ENCODE data around the gene PKN2. TPM values are rescaled to one million over a fixed set of nuclear protein-coding genes. Genes with fewer than 3 reads are reported as not detected.
"Not testable (repeated sequence)": the region's sequence is repeated elsewhere in the genome, so short reads cannot be mapped to it uniquely, and the experiment has no call there.

The PKN2 gene
- total RNA-seq, 1 donor from 2014 or later: 7.3 TPM

DNA sequence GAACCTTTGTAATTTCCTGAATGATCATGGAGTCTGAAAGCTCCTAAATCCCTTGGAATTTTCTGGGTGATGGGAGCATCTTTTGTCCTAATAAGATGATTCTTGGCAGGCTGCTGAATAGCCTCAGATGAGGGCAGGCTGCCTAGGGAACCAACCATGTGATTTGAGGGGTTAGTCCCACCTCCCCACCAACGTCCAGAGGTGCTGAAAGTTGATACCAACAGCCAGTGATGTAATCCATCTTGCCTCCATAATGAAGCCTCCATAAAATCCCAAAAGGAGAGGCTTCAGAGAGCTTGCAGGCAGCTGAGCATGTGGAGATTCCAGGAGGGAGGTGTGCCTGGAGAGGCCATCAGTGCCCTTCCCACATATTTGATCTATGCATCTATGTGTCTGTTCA, 163.6 kb downstream of the PKN2 start:
- TF ChIP-seq, protein P1, sequence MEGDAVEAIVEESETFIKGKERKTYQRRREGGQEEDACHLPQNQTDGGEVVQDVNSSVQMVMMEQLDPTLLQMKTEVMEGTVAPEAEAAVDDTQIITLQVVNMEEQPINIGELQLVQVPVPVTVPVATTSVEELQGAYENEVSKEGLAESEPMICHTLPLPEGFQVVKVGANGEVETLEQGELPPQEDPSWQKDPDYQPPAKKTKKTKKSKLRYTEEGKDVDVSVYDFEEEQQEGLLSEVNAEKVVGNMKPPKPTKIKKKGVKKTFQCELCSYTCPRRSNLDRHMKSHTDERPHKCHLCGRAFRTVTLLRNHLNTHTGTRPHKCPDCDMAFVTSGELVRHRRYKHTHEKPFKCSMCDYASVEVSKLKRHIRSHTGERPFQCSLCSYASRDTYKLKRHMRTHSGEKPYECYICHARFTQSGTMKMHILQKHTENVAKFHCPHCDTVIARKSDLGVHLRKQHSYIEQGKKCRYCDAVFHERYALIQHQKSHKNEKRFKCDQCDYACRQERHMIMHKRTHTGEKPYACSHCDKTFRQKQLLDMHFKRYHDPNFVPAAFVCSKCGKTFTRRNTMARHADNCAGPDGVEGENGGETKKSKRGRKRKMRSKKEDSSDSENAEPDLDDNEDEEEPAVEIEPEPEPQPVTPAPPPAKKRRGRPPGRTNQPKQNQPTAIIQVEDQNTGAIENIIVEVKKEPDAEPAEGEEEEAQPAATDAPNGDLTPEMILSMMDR (IDR thresholded peaks at IDR 0.05): no peak

GRCh38 chr1:88851303-88852063, 167.4 kb downstream of the PKN2 start:
- H3K4me3 ChIP-seq: no peak overlapping the region
- DNase-seq (ENCODE audit: low spot score in 2 of 2): no peak
- intact Hi-C loops (cut with DNase I): no loop called here
- H3K27ac ChIP-seq: no peak overlapping the region
- H3K36me3 ChIP-seq: peaks cover 34 to 56% of the 10 kb centered on the region in 2 donors
- TF ChIP-seq, protein P1 (IDR thresholded peaks at IDR 0.05): no peak
- no peaks in the 10 kb centered on the region for H3K4me1 ChIP-seq
- H3K27me3 ChIP-seq: no peaks in the 10 kb centered on the region
- H3K9me3 ChIP-seq: no peaks in the 10 kb centered on the region

More for the DNA sequence above, 163.6 kb downstream of the PKN2 start:
- intact Hi-C loops (cut with DNase I): no loop called here
- no peak overlapping the region for H3K4me3 ChIP-seq
- no peaks in the 10 kb centered on the region for H3K4me1 ChIP-seq
- no peaks in the 10 kb centered on the region for H3K27me3 ChIP-seq
- H3K9me3 ChIP-seq: no peaks in the 10 kb centered on the region
- H3K36me3 ChIP-seq: peaks cover 9 to 25% of the 10 kb centered on the region in 2 donors
- no peak overlapping the region for H3K27ac ChIP-seq
- DNase-seq (ENCODE audit: low spot score in 2 of 2): no peak

DNA sequence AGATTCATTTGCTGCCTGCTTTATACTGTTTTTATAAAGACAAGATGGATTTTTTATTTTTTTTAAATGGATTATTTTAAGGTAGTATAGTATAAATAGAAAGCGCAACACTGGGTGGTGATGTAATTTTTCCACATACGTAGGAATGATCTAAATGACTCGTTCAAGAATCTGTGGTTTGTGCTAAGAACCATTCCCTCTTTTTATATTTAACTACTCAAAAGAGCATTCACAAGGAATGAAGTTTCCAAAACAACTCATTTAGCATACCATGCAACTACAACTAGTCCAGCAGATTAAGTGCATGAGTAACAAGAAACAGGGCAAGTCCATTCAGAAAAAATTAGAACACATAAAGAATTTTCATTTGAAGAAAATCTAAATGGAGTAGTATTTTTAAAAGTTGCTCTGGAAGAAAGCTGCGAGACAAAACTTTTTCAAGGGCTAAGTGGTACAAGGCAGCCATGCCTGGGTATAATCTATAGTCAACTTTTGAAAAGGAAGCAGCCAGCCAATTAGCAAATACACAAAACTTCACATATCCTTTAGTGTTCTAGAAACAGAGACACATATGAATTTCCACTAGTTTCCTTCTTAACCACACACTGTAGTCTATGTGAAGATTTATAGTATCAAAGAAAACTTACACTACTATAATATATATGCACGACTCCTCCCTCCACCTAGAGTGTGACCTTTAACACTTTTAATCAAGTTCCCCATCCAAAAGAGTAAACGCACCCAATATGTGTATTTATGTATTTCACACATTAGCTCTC, 183.9 kb downstream of the PKN2 start:
- no peaks in the 10 kb centered on the region for H3K27me3 ChIP-seq
- no peaks in the 10 kb centered on the region for H3K9me3 ChIP-seq
- intact Hi-C loops (cut with DNase I): no loop called here
- H3K36me3 ChIP-seq: peaks cover 10 to 11% of the 10 kb centered on the region in 2 donors
- H3K4me3 ChIP-seq: no peak overlapping the region
- peaks cover 0 to 9% of the 10 kb centered on the region in 2 donors for H3K4me1 ChIP-seq
- peak overlapping the region in 1 of 2 donors; percentile 36 for H3K27ac ChIP-seq
- no peak for DNase-seq (ENCODE audit: low spot score in 2 of 2)
- TF ChIP-seq, protein P1 (IDR thresholded peaks at IDR 0.05): no peak

DNA sequence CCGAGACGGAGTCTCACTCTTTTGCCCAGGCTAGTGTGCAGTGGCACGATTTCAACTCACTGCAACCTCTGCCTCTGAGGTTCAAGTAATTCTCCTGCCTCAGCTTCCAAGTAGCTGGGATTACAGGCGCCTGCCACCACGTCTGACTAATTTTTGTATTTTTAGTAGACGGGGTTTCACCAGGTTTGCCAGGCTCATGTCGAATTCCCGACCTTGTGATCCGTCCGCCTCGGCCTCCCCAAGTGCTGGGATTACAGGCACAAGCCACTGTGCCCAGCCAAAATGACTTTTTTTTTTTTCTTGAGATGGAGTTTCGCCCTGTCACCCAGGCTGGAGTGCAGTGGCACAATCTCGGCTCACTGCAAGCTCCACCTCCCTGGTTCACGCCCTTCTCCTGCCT, 185.6 kb downstream of the PKN2 start:
- H3K4me1 ChIP-seq; H3K27me3 ChIP-seq; H3K36me3 ChIP-seq; H3K4me3 ChIP-seq; DNase-seq (ENCODE audit: low spot score in 2 of 2); H3K9me3 ChIP-seq; H3K27ac ChIP-seq; intact Hi-C loops (cut with DNase I): not testable (repeated sequence)

DNA sequence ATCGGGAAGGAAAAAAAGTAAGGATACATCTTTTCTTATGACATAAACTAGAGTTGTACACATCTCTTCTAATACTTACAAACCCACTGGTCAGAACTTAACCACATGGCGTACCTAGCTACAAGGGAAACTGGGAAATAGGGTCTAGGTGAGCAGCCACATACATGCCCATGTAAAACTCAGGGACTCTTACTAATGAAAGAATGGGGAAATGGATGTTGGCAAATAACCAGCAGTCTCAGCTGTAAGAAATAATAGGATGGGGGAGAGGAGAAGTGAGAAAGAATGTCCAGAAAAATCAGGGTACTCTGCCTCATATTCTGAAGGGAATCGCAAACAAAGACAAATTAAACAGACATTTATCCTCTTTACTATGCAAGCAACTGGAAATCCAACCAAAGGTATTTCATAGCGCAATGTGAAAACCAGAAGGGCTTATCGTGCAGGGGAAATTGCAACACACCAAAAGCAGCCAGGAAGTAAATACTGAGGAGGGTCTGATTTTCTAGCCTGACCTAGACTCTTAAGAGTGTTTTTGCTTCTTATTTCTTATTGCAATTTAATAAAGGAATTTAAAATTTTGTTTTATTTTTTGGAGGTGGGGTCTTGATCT, 189.8 kb downstream of the PKN2 start:
- intact Hi-C loops (cut with DNase I): no loop called here
- Histone ChIP-seq H3K9me3 (no peaks in the 10 kb centered on the region), H3K27me3 (no peaks in the 10 kb centered on the region), H3K27ac (no peak overlapping the region), H3K36me3 (no peaks in the 10 kb centered on the region), H3K4me3 (no peak overlapping the region), H3K4me1 (peaks cover 0 to 9% of the 10 kb centered on the region in 2 donors)
- TF ChIP-seq, protein P1 (IDR thresholded peaks at IDR 0.05): no peak
- no peak for DNase-seq (ENCODE audit: low spot score in 2 of 2)
